K562 (cell line): ENCODE data around the gene C11orf86. TPM values are rescaled to one million over a fixed set of nuclear protein-coding genes. Genes with fewer than 3 reads are reported as not detected.

ENCODE experiments used
- BCOR ChIP-seq: fragments of 450-650 bp; IDR thresholded peaks from 2 replicates; pipeline ENCODE4 v1.6.1; 2016
- CBFA2T2 ChIP-seq: fragments of 450-650 bp; conservative IDR thresholded peaks from 2 replicates; pipeline ENCODE4 v1.6.1; 2017; ENCODE audit warnings: mild to moderate bottlenecking
- HDAC1 ChIP-seq, 2 experiments: fragments of 450-650 bp; IDR thresholded peaks; 2 replicates each; pipeline ENCODE4 v1.6.1; 2016 to 2017; ENCODE audit warnings: inconsistent platforms in 1 of 2, mild to moderate bottlenecking in 1 of 2, moderate library complexity in 1 of 2
- HMG20A ChIP-seq: fragments of 450-650 bp; formaldehyde crosslinking; conservative IDR thresholded peaks from 2 replicates; pipeline ENCODE4 v1.4.0; 2020; ENCODE audit warnings: mild to moderate bottlenecking, mixed read lengths
- KDM1A ChIP-seq, 2 experiments: fragments of 450-650 bp; IDR thresholded peaks; 2 replicates each; pipeline ENCODE4 v1.6.1; 2016; ENCODE audit warnings: mild to moderate bottlenecking in 2 of 2
- KLF16 ChIP-seq: IDR thresholded peaks from 2 replicates; pipeline ENCODE4 v1.6.1; 2016; ENCODE audit warnings: antibody characterized with exemption
- MAFK ChIP-seq: IDR thresholded peaks from 2 replicates; pipeline ENCODE4 v1.6.1; 2011; ENCODE audit warnings: low read length, improper control_type of control experiment
- NFE2 ChIP-seq: IDR thresholded peaks from 2 replicates; pipeline ENCODE4 v1.6.1; 2014; ENCODE audit warnings: antibody characterized with exemption, low read depth
- NR2C2 ChIP-seq, 2 experiments: fragments of 200-800 bp in 1 of 2; sonication (Bioruptor generic) in 1 of 2; sonication (generic) in 1 of 2; formaldehyde crosslinking in 1 of 2; IDR thresholded peaks; 2 replicates each; pipeline versions ENCODE4 v1.6.1 to v1.8.0; 2016 to 2022; ENCODE audit warnings: mild to moderate bottlenecking in 1 of 2, missing compliant biosample characterization in 1 of 2, missing genetic modification characterization in 1 of 2, missing genetic modification reagents in 1 of 2
- PHB ChIP-seq: fragments of 250-450 bp; sonication (Bioruptor Pico); IDR thresholded peaks from 2 replicates; pipeline ENCODE4 v1.5.0; 2021
- RBFOX2 ChIP-seq: fragments of 200-400 bp; formaldehyde crosslinking; IDR thresholded peaks from 2 replicates; pipeline ENCODE4 v1.6.1; 2017; ENCODE audit warnings: low read depth, mild to moderate bottlenecking, low read length, moderate library complexity
- RBM25 ChIP-seq: fragments of 200-400 bp; formaldehyde crosslinking; IDR thresholded peaks from 2 replicates; pipeline ENCODE4 v1.6.1; 2018; ENCODE audit warnings: low read length, low read depth, moderate library complexity; ENCODE audit not compliant: severe bottlenecking
- RFX1 ChIP-seq: fragments of 450-650 bp; IDR thresholded peaks from 2 replicates; pipeline ENCODE4 v1.6.1; 2016; ENCODE audit warnings: mild to moderate bottlenecking, moderate library complexity
- SUPT5H ChIP-seq: fragments of 450-650 bp; IDR thresholded peaks from 2 replicates; pipeline ENCODE4 v1.6.1; 2016
- TBP ChIP-seq: optimal IDR thresholded peaks from 2 replicates; pipeline ENCODE3; 2011; ENCODE audit warnings: low read depth, low read length, improper control_type of control experiment
- TCFL5 ChIP-seq: fragments of 250-450 bp; sonication (Bioruptor Pico); conservative IDR thresholded peaks from 2 replicates; pipeline ENCODE4 v1.6.1; 2021; ENCODE audit warnings: mild to moderate bottlenecking, moderate library complexity, matching md5 sums
- TEAD2 ChIP-seq: fragments of 450-650 bp; IDR thresholded peaks from 2 replicates; pipeline ENCODE4 v1.6.1; 2016; ENCODE audit warnings: missing genetic modification characterization, control low read depth, missing compliant biosample characterization
- U2AF1 ChIP-seq: fragments of 200-400 bp; formaldehyde crosslinking; optimal IDR thresholded peaks from 2 replicates; pipeline ENCODE3; 2017; ENCODE audit warnings: mild to moderate bottlenecking, low read depth, low read length, moderate library complexity
- polyA plus RNA-seq, 8 experiments: library from polyadenylated mRNA; depleted of rRNA in 4 of 8; stranded (reverse) in 5 of 8; unstranded in 3 of 8; fragments of >200 nt; fragmentation: Nextera tagmentation in 2 of 8; fragmentation: Illumina TruSeq in 1 of 8; extraction: Ambion mirVana in 2 of 8; extraction: Trizol in 1 of 8; gene quantifications; 2 replicates each; pipeline versions ENCODE4 v1.2.1 to v1.2.3, GENCODE V29; 2011 to 2014; ENCODE audit warnings: inconsistent platforms in 1 of 8, missing spikeins in 1 of 8
- total RNA-seq, 7 experiments: library from RNA; depleted of rRNA in 6 of 7; stranded (reverse); fragments of >200 nt in 6 of 7; fragmentation: Illumina TruSeq in 2 of 7; extraction: Trizol in 2 of 7; gene quantifications; 2 replicates each; pipeline versions ENCODE4 v1.2.1 to v1.2.3, GENCODE V29; 2011 to 2021; ENCODE audit warnings: low replicate concordance in 1 of 7
- TF ChIP-seq, protein P1 (sequence below): sonication (generic); formaldehyde crosslinking; IDR thresholded peaks from 2 replicates; pipeline ENCODE4 v1.8.0; 2022; ENCODE audit warnings: mild to moderate bottlenecking, missing genetic modification reagents
- TF ChIP-seq, protein P2 (sequence below): fragments of 250-450 bp; sonication (Bioruptor Pico); IDR thresholded peaks from 2 replicates; pipeline ENCODE4 v1.6.1; 2021; ENCODE audit warnings: mild to moderate bottlenecking
- TF ChIP-seq, protein P3 (sequence below): conservative IDR thresholded peaks from 2 replicates; pipeline ENCODE4 v1.6.1; 2011; ENCODE audit warnings: low read depth, mild to moderate bottlenecking, low read length; ENCODE audit not compliant: control insufficient read depth
- TF ChIP-seq, protein P4 (sequence below): sonication (generic); formaldehyde crosslinking; IDR thresholded peaks from 2 replicates; pipeline ENCODE4 v1.8.0; 2022; ENCODE audit warnings: missing genetic modification reagents, mild to moderate bottlenecking, borderline replicate concordance

Gene C11orf86
- total and polyA plus RNA-seq, 9 of the 15 experiments (the other 6 are each of a cell fraction or from before 2014, with no cell fraction given): not detected

DNA sequence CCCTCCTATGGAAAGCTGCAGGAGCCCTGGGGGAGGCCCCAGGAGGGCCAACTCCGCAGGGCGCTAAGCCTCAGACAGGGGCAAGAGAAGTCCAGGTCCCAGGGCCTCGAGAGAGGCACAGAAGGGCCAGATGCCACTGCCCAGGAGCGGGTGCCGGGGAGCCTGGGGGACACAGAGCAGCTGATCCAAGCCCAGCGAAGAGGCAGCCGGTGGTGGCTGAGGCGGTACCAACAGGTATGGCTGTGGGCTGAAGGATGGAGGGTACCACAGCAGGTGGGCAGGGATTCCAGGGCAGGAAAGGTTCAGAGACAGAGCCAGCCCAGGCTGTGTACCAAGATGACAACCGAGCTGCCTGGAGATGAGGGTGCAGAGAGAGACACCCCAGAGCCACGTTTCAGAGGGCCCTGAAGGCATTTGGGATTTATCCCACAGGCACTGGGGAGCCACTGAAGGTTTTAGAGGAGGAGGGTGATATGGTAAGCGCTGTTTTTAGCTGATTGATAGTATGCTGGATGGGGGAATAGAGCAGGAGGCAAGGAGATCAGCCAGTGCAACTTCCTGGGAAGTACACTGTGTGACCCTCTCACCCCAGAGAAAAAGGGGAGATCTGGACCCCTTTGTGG, 412 bp downstream of the C11orf86 start (continued):
- TF ChIP-seq, protein P1, sequence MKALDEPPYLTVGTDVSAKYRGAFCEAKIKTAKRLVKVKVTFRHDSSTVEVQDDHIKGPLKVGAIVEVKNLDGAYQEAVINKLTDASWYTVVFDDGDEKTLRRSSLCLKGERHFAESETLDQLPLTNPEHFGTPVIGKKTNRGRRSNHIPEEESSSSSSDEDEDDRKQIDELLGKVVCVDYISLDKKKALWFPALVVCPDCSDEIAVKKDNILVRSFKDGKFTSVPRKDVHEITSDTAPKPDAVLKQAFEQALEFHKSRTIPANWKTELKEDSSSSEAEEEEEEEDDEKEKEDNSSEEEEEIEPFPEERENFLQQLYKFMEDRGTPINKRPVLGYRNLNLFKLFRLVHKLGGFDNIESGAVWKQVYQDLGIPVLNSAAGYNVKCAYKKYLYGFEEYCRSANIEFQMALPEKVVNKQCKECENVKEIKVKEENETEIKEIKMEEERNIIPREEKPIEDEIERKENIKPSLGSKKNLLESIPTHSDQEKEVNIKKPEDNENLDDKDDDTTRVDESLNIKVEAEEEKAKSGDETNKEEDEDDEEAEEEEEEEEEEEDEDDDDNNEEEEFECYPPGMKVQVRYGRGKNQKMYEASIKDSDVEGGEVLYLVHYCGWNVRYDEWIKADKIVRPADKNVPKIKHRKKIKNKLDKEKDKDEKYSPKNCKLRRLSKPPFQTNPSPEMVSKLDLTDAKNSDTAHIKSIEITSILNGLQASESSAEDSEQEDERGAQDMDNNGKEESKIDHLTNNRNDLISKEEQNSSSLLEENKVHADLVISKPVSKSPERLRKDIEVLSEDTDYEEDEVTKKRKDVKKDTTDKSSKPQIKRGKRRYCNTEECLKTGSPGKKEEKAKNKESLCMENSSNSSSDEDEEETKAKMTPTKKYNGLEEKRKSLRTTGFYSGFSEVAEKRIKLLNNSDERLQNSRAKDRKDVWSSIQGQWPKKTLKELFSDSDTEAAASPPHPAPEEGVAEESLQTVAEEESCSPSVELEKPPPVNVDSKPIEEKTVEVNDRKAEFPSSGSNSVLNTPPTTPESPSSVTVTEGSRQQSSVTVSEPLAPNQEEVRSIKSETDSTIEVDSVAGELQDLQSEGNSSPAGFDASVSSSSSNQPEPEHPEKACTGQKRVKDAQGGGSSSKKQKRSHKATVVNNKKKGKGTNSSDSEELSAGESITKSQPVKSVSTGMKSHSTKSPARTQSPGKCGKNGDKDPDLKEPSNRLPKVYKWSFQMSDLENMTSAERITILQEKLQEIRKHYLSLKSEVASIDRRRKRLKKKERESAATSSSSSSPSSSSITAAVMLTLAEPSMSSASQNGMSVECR (CRISPR knock-in tag): no peak
- TF ChIP-seq NR2C2 (CRISPR knock-in tag; IDR thresholded peaks at IDR 0.05) (no peak), NR2C2 (tag; IDR thresholded peaks at IDR 0.05) (no peak), HMG20A (CRISPR knock-in tag) (no peak), NFE2 (no peak), KLF16 (no peak), TCFL5 (CRISPR knock-in tag) (no peak), RBFOX2 (no peak), RFX1 (no peak), HDAC1 (IDR thresholded peaks at IDR 0.05) (no peak), U2AF1 (no peak), SUPT5H (no peak), BCOR (0 out of 2 replicates have a peak, but pooled peaks have one; percentile 45), MAFK (no peak), CBFA2T2 (no peak), PHB (CRISPR knock-in tag) (no peak), RBM25 (peak; percentile 57), KDM1A (IDR thresholded peaks at IDR 0.05) (peak in 1 of 2 experiments; percentile 50; a peak in 1 of 4 replicates), TEAD2 (tag) (no peak), TBP (no peak)
- TF ChIP-seq, protein P2, sequence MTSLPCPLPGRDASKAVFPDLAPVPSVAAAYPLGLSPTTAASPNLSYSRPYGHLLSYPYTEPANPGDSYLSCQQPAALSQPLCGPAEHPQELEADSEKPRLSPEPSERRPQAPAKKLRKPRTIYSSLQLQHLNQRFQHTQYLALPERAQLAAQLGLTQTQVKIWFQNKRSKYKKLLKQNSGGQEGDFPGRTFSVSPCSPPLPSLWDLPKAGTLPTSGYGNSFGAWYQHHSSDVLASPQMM (CRISPR knock-in tag): no peak
- TF ChIP-seq, protein P3, sequence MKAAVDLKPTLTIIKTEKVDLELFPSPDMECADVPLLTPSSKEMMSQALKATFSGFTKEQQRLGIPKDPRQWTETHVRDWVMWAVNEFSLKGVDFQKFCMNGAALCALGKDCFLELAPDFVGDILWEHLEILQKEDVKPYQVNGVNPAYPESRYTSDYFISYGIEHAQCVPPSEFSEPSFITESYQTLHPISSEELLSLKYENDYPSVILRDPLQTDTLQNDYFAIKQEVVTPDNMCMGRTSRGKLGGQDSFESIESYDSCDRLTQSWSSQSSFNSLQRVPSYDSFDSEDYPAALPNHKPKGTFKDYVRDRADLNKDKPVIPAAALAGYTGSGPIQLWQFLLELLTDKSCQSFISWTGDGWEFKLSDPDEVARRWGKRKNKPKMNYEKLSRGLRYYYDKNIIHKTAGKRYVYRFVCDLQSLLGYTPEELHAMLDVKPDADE: no peak
- TF ChIP-seq, protein P4, sequence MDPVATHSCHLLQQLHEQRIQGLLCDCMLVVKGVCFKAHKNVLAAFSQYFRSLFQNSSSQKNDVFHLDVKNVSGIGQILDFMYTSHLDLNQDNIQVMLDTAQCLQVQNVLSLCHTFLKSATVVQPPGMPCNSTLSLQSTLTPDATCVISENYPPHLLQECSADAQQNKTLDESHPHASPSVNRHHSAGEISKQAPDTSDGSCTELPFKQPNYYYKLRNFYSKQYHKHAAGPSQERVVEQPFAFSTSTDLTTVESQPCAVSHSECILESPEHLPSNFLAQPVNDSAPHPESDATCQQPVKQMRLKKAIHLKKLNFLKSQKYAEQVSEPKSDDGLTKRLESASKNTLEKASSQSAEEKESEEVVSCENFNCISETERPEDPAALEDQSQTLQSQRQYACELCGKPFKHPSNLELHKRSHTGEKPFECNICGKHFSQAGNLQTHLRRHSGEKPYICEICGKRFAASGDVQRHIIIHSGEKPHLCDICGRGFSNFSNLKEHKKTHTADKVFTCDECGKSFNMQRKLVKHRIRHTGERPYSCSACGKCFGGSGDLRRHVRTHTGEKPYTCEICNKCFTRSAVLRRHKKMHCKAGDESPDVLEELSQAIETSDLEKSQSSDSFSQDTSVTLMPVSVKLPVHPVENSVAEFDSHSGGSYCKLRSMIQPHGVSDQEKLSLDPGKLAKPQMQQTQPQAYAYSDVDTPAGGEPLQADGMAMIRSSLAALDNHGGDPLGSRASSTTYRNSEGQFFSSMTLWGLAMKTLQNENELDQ: no peak
